Measurements from ENCODE around the gene BTG3. TPM values are rescaled to one million over a fixed set of nuclear protein-coding genes. Genes with fewer than 3 reads are reported as not detected.

The BTG3 gene
- total and polyA plus RNA-seq, 10 of the 15 experiments (the other 5 are each of a cell fraction or from before 2014, with no cell fraction given) = 15.7 to 74.4 (median 34.8) TPM

- TF ChIP-seq MAX (IDR thresholded peaks at IDR 0.05; ENCODE audit: low read depth, low read length) (peak; percentile 49; the same call in 1 of the 2 replicates), RELA (IDR thresholded peaks at IDR 0.05; ENCODE audit: borderline replicate concordance, partially characterized antibody) (peak; percentile 21), MEF2B (IDR thresholded peaks at IDR 0.05; ENCODE audit: partially characterized antibody, poor library complexity, severe bottlenecking) (no peak), FOXM1 (IDR thresholded peaks at IDR 0.05; ENCODE audit: low read depth, low read length) (no peak), EGR1 (IDR thresholded peaks at IDR 0.05; ENCODE audit: borderline replicate concordance in 1 of 2, low read depth in 2 of 2, low read length in 2 of 2) (0 out of 3 replicates have a peak, but pooled peaks of 1 of the 2 experiments have one; percentile 17), EED (IDR thresholded peaks at IDR 0.05; ENCODE audit: low read depth) (no peak), TBL1XR1 (IDR thresholded peaks at IDR 0.05; ENCODE audit: low read depth, low read length) (no peak), CREB1 (IDR thresholded peaks at IDR 0.05; ENCODE audit: low read depth) (peak; percentile 46; the same call in 1 of the 2 replicates), STAT1 (conservative IDR thresholded peaks at IDR 0.05) (0 out of 2 replicates have a peak, but pooled peaks have one; percentile 40), SMARCA5 (IDR thresholded peaks at IDR 0.05) (no peak), ASH2L (IDR thresholded peaks at IDR 0.05; ENCODE audit: borderline replicate concordance, low read depth) (0 out of 2 replicates have a peak, but pooled peaks have one; percentile 35), LARP7 (IDR thresholded peaks at IDR 0.05) (0 out of 2 replicates have a peak, but pooled peaks have one; percentile 55), CEBPZ (IDR thresholded peaks at IDR 0.05; ENCODE audit: low read depth, low read length) (no peak), MXI1 (IDR thresholded peaks at IDR 0.05; ENCODE audit: low read depth, low read length) (peak; percentile 18; the same call in 1 of the 2 replicates), BCL3 (IDR thresholded peaks at IDR 0.05; ENCODE audit: borderline replicate concordance, insufficient read depth, low read depth, low read length, poor library complexity, severe bottlenecking) (no peak), MTA3 (IDR thresholded peaks at IDR 0.05; ENCODE audit: borderline replicate concordance, low read length) (no peak), TCF12 (IDR thresholded peaks at IDR 0.05; ENCODE audit: low read depth, low read length) (no peak), JUNB (IDR thresholded peaks at IDR 0.05) (no peak), BCLAF1 (IDR thresholded peaks at IDR 0.05) (no peak), DPF2 (IDR thresholded peaks at IDR 0.05) (peak; percentile 44; the same call in 1 of the 2 replicates), KAT2A (conservative IDR thresholded peaks at IDR 0.05; ENCODE audit: control insufficient read depth, low read depth, low read length) (no peak), NRF1 (conservative IDR thresholded peaks at IDR 0.05; ENCODE audit: low read depth, low read length) (0 out of 2 replicates have a peak, but pooled peaks have one; percentile 30)
These were observed at the start of gene BTG3 (continued) for GRCh38 chr21:17612565-17613241.

Measured in GM12878 (cell line).